SK-N-SH treated with all-trans-retinoic acid at 6 μM for 48 hours (cell line): ENCODE data around the gene CAMTA2.
A peak's percentile ranks its signal among the peaks of the same experiment; 100 is the strongest.

ENCODE experiments used
- ATAC-seq: fragments of 200-7000 bp; cut with Tn5 transposase; 3 replicates; pipeline ENCODE4 v1.9.1; 2020; ENCODE audit warnings: mild to moderate bottlenecking, moderate library complexity
- ARNTL ChIP-seq: fragments of 450-650 bp; formaldehyde crosslinking; IDR thresholded peaks from 2 replicates; pipeline ENCODE4 v1.5.0; 2020; ENCODE audit warnings: low read depth, mild to moderate bottlenecking, moderate library complexity, borderline replicate concordance
- BACH2 ChIP-seq: fragments of 250-450 bp; sonication (Bioruptor Pico); IDR thresholded peaks from 2 replicates; pipeline ENCODE4 v1.9.0; 2021; ENCODE audit warnings: mild to moderate bottlenecking, borderline replicate concordance
- CREB5 ChIP-seq: fragments of 250-450 bp; sonication (Bioruptor Pico); IDR thresholded peaks from 2 replicates; pipeline ENCODE4 v1.5.1; 2020; ENCODE audit warnings: low read depth, mild to moderate bottlenecking, moderate library complexity
- CSDC2 ChIP-seq: fragments of 250-450 bp; sonication (Bioruptor Pico); IDR thresholded peaks from 2 replicates; pipeline ENCODE4 v1.5.0; 2020; ENCODE audit warnings: mild to moderate bottlenecking, moderate library complexity
- CSRNP3 ChIP-seq: fragments of 250-450 bp; sonication (Bioruptor Pico); IDR thresholded peaks from 2 replicates; pipeline ENCODE4 v1.5.1; 2021; ENCODE audit warnings: mild to moderate bottlenecking, moderate library complexity
- ESRRG ChIP-seq: fragments of 250-450 bp; sonication (Bioruptor Pico); IDR thresholded peaks from 2 replicates; pipeline ENCODE4 v1.6.1; 2021; ENCODE audit warnings: mild to moderate bottlenecking
- OSR1 ChIP-seq: fragments of 250-450 bp; sonication (Bioruptor Pico); IDR thresholded peaks from 2 replicates; pipeline ENCODE4 v1.8.0; 2022; ENCODE audit warnings: moderate library complexity, mild to moderate bottlenecking, inconsistent platforms
- PATZ1 ChIP-seq: fragments of 250-450 bp; sonication (Bioruptor Pico); IDR thresholded peaks from 2 replicates; pipeline ENCODE4 v1.8.0; 2020; ENCODE audit warnings: mild to moderate bottlenecking, moderate library complexity, borderline replicate concordance
- PPARA ChIP-seq: fragments of 250-450 bp; sonication (Bioruptor Pico); IDR thresholded peaks from 2 replicates; pipeline ENCODE4 v1.5.0; 2020; ENCODE audit warnings: mild to moderate bottlenecking, borderline replicate concordance
- RARB ChIP-seq: fragments of 250-450 bp; sonication (Bioruptor Pico); IDR thresholded peaks from 2 replicates; pipeline ENCODE4 v1.8.0; 2021; ENCODE audit warnings: mild to moderate bottlenecking, moderate library complexity
- SNAI2 ChIP-seq: fragments of 250-450 bp; sonication (Bioruptor Pico); IDR thresholded peaks from 2 replicates; pipeline ENCODE4 v1.5.0; 2020; ENCODE audit warnings: mild to moderate bottlenecking, moderate library complexity
- TCF4 ChIP-seq: fragments of 250-450 bp; sonication (Bioruptor Pico); IDR thresholded peaks from 2 replicates; pipeline ENCODE4 v1.8.0; 2021; ENCODE audit warnings: mild to moderate bottlenecking, moderate library complexity, borderline replicate concordance
- TOX ChIP-seq: fragments of 250-450 bp; sonication (Bioruptor Pico); IDR thresholded peaks from 2 replicates; pipeline ENCODE4 v1.8.0; 2021; ENCODE audit warnings: mild to moderate bottlenecking, moderate library complexity, borderline replicate concordance
- TSHZ2 ChIP-seq: fragments of 250-450 bp; sonication (Bioruptor Pico); IDR thresholded peaks from 2 replicates; pipeline ENCODE4 v1.5.0; 2020; ENCODE audit warnings: mild to moderate bottlenecking, moderate library complexity
- ZC3H10 ChIP-seq: fragments of 250-450 bp; sonication (Bioruptor Pico); IDR thresholded peaks from 2 replicates; pipeline ENCODE4 v1.5.1; 2021; ENCODE audit warnings: mild to moderate bottlenecking, moderate library complexity
- ZFP3 ChIP-seq: fragments of 250-450 bp; sonication (Bioruptor Pico); IDR thresholded peaks from 2 replicates; pipeline ENCODE4 v1.5.0; 2020; ENCODE audit warnings: mild to moderate bottlenecking, moderate library complexity
- ZFP30 ChIP-seq: fragments of 450-650 bp; formaldehyde crosslinking; IDR thresholded peaks from 2 replicates; pipeline ENCODE4 v1.5.0; 2022; ENCODE audit warnings: mild to moderate bottlenecking, moderate library complexity
- ZNF565 ChIP-seq: fragments of 450-650 bp; formaldehyde crosslinking; conservative IDR thresholded peaks from 2 replicates; pipeline ENCODE4 v1.5.0; 2020; ENCODE audit warnings: low read depth, mild to moderate bottlenecking, moderate library complexity
- ZNF70 ChIP-seq: fragments of 450-650 bp; formaldehyde crosslinking; IDR thresholded peaks from 2 replicates; pipeline ENCODE4 v1.5.0; 2020; ENCODE audit warnings: mild to moderate bottlenecking, moderate library complexity
- ZNF8 ChIP-seq: fragments of 450-650 bp; formaldehyde crosslinking; IDR thresholded peaks from 2 replicates; pipeline ENCODE4 v1.5.0; 2020; ENCODE audit warnings: mild to moderate bottlenecking, moderate library complexity

The CAMTA2 gene

GRCh38 chr17:4948931-4949320 lies 38.5 kb downstream of the CAMTA2 start:
- TF ChIP-seq RARB (no peak), PPARA (CRISPR knock-in tag) (no peak), ZNF565 (CRISPR knock-in tag) (no peak), ZC3H10 (CRISPR knock-in tag) (no peak), CREB5 (CRISPR knock-in tag) (no peak), ZFP30 (no peak), ARNTL (CRISPR knock-in tag) (no peak), ESRRG (CRISPR knock-in tag) (no peak), ZNF8 (CRISPR knock-in tag) (no peak), ZFP3 (CRISPR knock-in tag) (no peak), TSHZ2 (CRISPR knock-in tag) (no peak), CSDC2 (CRISPR knock-in tag) (no peak), TCF4 (CRISPR knock-in tag) (no peak), OSR1 (CRISPR knock-in tag) (no peak), ZNF70 (no peak), TOX (CRISPR knock-in tag) (no peak), SNAI2 (CRISPR knock-in tag) (no peak), BACH2 (no peak), PATZ1 (no peak)
- peak; percentile 67 for ATAC-seq

GRCh38 chr17:4948166-4948930 lies 39.1 kb downstream of the CAMTA2 start, which contains the start of gene PFN1:
Gene PFN1 (minus strand): TSS chr17:4948530. CDS start chr17:4948394, 136 bp downstream.
- ATAC-seq: peak; percentile 48
- TF ChIP-seq PATZ1: peak; percentile 16; the same call in 1 of the 2 replicates
- no peak for TF ChIP-seq TSHZ2 (CRISPR knock-in tag)
- TF ChIP-seq CSRNP3 (CRISPR knock-in tag): no peak
